ENCODE measurements around the gene NAA60.

DNA sequence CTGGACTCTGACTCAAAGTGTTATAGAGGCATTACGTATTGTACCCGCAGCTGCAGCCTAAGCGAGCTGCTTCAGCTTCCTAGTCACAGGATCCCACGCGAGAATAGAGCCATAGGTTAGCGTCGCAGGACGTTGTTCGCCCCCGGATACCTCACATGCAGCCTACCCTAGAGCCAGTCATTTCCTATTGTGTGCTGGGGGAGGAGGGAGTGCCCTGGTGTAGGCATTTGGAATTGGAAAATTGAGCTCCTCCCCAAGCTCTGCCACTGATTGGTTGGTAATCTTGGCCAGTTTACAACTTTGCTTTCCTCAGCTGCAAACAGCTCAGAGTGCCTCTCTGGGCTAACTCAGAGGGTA is 530 bp downstream of the NAA60 start:
- TF ChIP-seq, protein P1, sequence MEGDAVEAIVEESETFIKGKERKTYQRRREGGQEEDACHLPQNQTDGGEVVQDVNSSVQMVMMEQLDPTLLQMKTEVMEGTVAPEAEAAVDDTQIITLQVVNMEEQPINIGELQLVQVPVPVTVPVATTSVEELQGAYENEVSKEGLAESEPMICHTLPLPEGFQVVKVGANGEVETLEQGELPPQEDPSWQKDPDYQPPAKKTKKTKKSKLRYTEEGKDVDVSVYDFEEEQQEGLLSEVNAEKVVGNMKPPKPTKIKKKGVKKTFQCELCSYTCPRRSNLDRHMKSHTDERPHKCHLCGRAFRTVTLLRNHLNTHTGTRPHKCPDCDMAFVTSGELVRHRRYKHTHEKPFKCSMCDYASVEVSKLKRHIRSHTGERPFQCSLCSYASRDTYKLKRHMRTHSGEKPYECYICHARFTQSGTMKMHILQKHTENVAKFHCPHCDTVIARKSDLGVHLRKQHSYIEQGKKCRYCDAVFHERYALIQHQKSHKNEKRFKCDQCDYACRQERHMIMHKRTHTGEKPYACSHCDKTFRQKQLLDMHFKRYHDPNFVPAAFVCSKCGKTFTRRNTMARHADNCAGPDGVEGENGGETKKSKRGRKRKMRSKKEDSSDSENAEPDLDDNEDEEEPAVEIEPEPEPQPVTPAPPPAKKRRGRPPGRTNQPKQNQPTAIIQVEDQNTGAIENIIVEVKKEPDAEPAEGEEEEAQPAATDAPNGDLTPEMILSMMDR (conservative IDR thresholded peaks at IDR 0.05; ENCODE audit: low read depth, low read length) = no peak
- TF ChIP-seq EZH2 (IDR thresholded peaks at IDR 0.05; ENCODE audit: borderline replicate concordance, low read depth, low read length, poor library complexity, severe bottlenecking) = no peak
